CD4-positive, CD25-positive, alpha-beta regulatory T cell (primary cell): Measurements from ENCODE around the gene NPTXR. TPM values are rescaled to one million over a fixed set of nuclear protein-coding genes. Genes with fewer than 3 reads are reported as not detected.

Source experiments
- polyA plus RNA-seq, 4 donors: library from polyadenylated mRNA; unstranded; fragments of 300-500 nt; fragmentation: Illumina TruSeq; gene quantifications; one replicate each; pipeline ENCODE4 v1.2.3, GENCODE V29; 2021
- total RNA-seq: library from RNA; stranded (reverse); gene quantifications from one replicate; pipeline ENCODE4 v1.2.3, GENCODE V29; 2022

NPTXR gene
- total and polyA plus RNA-seq, 5 donors from 2014 or later: 0.32 to 1.3 (median 0.50) TPM; not detected in 1

Other genes starting within 250 kb of the NPTXR start
- not detected for gene FAM227A, start 187.6 kb downstream of the NPTXR start, total RNA-seq
- not detected for gene FAM227A, start 187.6 kb downstream of the NPTXR start, polyA plus RNA-seq
- gene CBY1, start 187.4 kb downstream of the NPTXR start, total RNA-seq: 13.7 TPM
- gene CBY1, start 187.4 kb downstream of the NPTXR start, polyA plus RNA-seq: 10 to 100 TPM in 1 of 4 donors, 1 to 10 TPM in 3; 5.0 to 11.2 (median 8.1) TPM
- gene TOMM22, start 162.1 kb downstream of the NPTXR start, total RNA-seq: 58.4 TPM
- gene TOMM22, start 162.1 kb downstream of the NPTXR start, polyA plus RNA-seq: 10 to 100 TPM; 61.6 to 72.7 (median 65.7) TPM
- gene JOSD1, start 143.1 kb downstream of the NPTXR start, total RNA-seq: 205 TPM
- gene JOSD1, start 143.1 kb downstream of the NPTXR start, polyA plus RNA-seq: 10 to 100 TPM in 2 of 4 donors, 1 to 10 TPM in 2; 8.7 to 12.5 (median 10.2) TPM
- gene GTPBP1, start 138.1 kb downstream of the NPTXR start, total RNA-seq: 285 TPM
- gene GTPBP1, start 138.1 kb downstream of the NPTXR start, polyA plus RNA-seq: 10 to 100 TPM; 25.4 to 29.7 (median 25.7) TPM
- 454 TPM for gene SUN2, start 88.0 kb downstream of the NPTXR start, total RNA-seq
- gene SUN2, start 88.0 kb downstream of the NPTXR start, polyA plus RNA-seq: 100 to 1,000 TPM; 260 to 381 (median 298) TPM
- 6.3 TPM for gene DNAL4, start 49.9 kb downstream of the NPTXR start, total RNA-seq
- gene DNAL4, start 49.9 kb downstream of the NPTXR start, polyA plus RNA-seq: 10 to 100 TPM in 2 of 4 donors, 1 to 10 TPM in 2; 9.3 to 10.9 (median 10.0) TPM
- gene CBX6, start 28.2 kb upstream of the NPTXR start, total RNA-seq: 47.2 TPM
- gene CBX6, start 28.2 kb upstream of the NPTXR start, polyA plus RNA-seq: 1 to 10 TPM; 4.1 to 5.7 (median 5.4) TPM
- not detected for gene APOBEC3A, start 113.6 kb upstream of the NPTXR start, total RNA-seq
- gene APOBEC3A, start 113.6 kb upstream of the NPTXR start, polyA plus RNA-seq: under 1 TPM in 1 of 4 donors, not detected in 3; 0.29 TPM
- gene APOBEC3B, start 138.3 kb upstream of the NPTXR start, total RNA-seq: 2.1 TPM
- 1 to 10 TPM in 2 of 4 donors, under 1 TPM in 2; 0.17 to 1.4 (median 1.1) TPM for gene APOBEC3B, start 138.3 kb upstream of the NPTXR start, polyA plus RNA-seq
- gene APOBEC3C, start 170.2 kb upstream of the NPTXR start, total RNA-seq: 59.0 TPM
- gene APOBEC3C, start 170.2 kb upstream of the NPTXR start, polyA plus RNA-seq: 100 to 1,000 TPM in 2 of 4 donors, 10 to 100 TPM in 2; 87.5 to 146 (median 110) TPM
- gene APOBEC3D, start 177.1 kb upstream of the NPTXR start, total RNA-seq: 24.4 TPM
- gene APOBEC3D, start 177.1 kb upstream of the NPTXR start, polyA plus RNA-seq: 10 to 100 TPM; 14.4 to 24.7 (median 16.1) TPM
- 17.6 TPM for gene APOBEC3F, start 196.8 kb upstream of the NPTXR start, total RNA-seq
- gene APOBEC3F, start 196.8 kb upstream of the NPTXR start, polyA plus RNA-seq: 10 to 100 TPM in 2 of 4 donors, 1 to 10 TPM in 2; 7.8 to 18.4 (median 10.4) TPM
- 49.0 TPM for gene APOBEC3G, start 233.2 kb upstream of the NPTXR start, total RNA-seq
- 100 to 1,000 TPM in 1 of 4 donors, 10 to 100 TPM in 3; 51.0 to 105 (median 75.6) TPM for gene APOBEC3G, start 233.2 kb upstream of the NPTXR start, polyA plus RNA-seq